GM23338 (cell line): Measurements from ENCODE around the gene SLC25A26. TPM values are rescaled to one million over a fixed set of nuclear protein-coding genes. Genes with fewer than 3 reads are reported as not detected.

ENCODE experiments used
- ATAC-seq: fragments of 200-7000 bp; cut with Tn5 transposase; 3 replicates; pipeline ENCODE4 v1.9.1; 2020
- DNase-seq: peaks from one replicate; pipeline ENCODE4 v3.0.0-alpha.2; 2015; ENCODE audit warnings: low spot score
- H2AFZ ChIP-seq: fragments of 200-600 bp; sonication (generic); 2 replicates; pipeline ENCODE4 v1.8.0; 2016; ENCODE audit warnings: antibody characterized with exemption, mild to moderate bottlenecking, moderate library complexity
- H3F3A ChIP-seq: fragments of 200-600 bp; sonication (generic); replicated peaks from 2 replicates; pipeline ENCODE4 v1.8.0; 2017; ENCODE audit warnings: antibody characterized with exemption, mixed run types, low read depth
- H3K27ac ChIP-seq: fragments of 200-600 bp; sonication (generic); 2 replicates; pipeline ENCODE4 v1.6.1; 2016; ENCODE audit warnings: low read depth
- H3K27me3 ChIP-seq: fragments of 200-600 bp; sonication (generic); 2 replicates; pipeline ENCODE4 v1.8.0; 2016; ENCODE audit warnings: mild to moderate bottlenecking, mixed run types, moderate library complexity; ENCODE audit not compliant: insufficient read depth
- H3K36me3 ChIP-seq: fragments of 200-600 bp; sonication (generic); 2 replicates; pipeline ENCODE4 v1.8.0; 2016; ENCODE audit warnings: mild to moderate bottlenecking; ENCODE audit not compliant: insufficient read depth
- H3K4me1 ChIP-seq: fragments of 200-600 bp; sonication (generic); 2 replicates; pipeline ENCODE4 v1.8.0; 2016; ENCODE audit warnings: mild to moderate bottlenecking, moderate library complexity; ENCODE audit not compliant: insufficient read depth
- H3K4me2 ChIP-seq: fragments of 200-600 bp; sonication (generic); 2 replicates; pipeline ENCODE4 v1.7.1; 2017; ENCODE audit warnings: mixed run types
- H3K4me3 ChIP-seq: fragments of 200-600 bp; sonication (generic); 2 replicates; pipeline ENCODE4 v1.6.1; 2016; ENCODE audit warnings: mixed run types
- H3K79me2 ChIP-seq: fragments of 200-600 bp; sonication (generic); replicated peaks from 2 replicates; pipeline ENCODE4 v1.8.0; 2017; ENCODE audit warnings: mild to moderate bottlenecking; ENCODE audit not compliant: insufficient read depth
- H3K9me2 ChIP-seq: fragments of 200-600 bp; sonication (generic); 2 replicates; pipeline ENCODE4 v1.8.0; 2017; ENCODE audit not compliant: insufficient read depth
- H4K20me1 ChIP-seq: fragments of 200-600 bp; sonication (generic); replicated peaks from 2 replicates; pipeline ENCODE4 v1.8.0; 2017; ENCODE audit warnings: mild to moderate bottlenecking; ENCODE audit not compliant: insufficient read depth
- H3K27ac Mint-ChIP-seq: 2 replicates; pipeline ENCODE4 v1.8.0; 2020; ENCODE audit warnings: inconsistent platforms, mild to moderate bottlenecking, moderate library complexity, mixed read lengths
- H3K27me3 Mint-ChIP-seq: 3 replicates; pipeline ENCODE4 v1.8.0; 2022; ENCODE audit warnings: low read depth, mild to moderate bottlenecking, moderate library complexity, mixed read lengths, inconsistent platforms; ENCODE audit not compliant: insufficient read depth, poor library complexity
- H3K36me3 Mint-ChIP-seq: 3 replicates; pipeline ENCODE4 v1.8.0; 2021; ENCODE audit warnings: low read depth, mild to moderate bottlenecking, inconsistent platforms, moderate library complexity, mixed read lengths
- H3K4me1 Mint-ChIP-seq: 3 replicates; pipeline ENCODE4 v1.8.0; 2020; ENCODE audit warnings: mild to moderate bottlenecking, inconsistent platforms, mixed read lengths
- H3K4me3 Mint-ChIP-seq: 3 replicates; pipeline ENCODE4 v1.8.0; 2021; ENCODE audit warnings: moderate library complexity, mild to moderate bottlenecking, inconsistent platforms, mixed read lengths
- H3K9me3 Mint-ChIP-seq: 3 replicates; pipeline ENCODE4 v1.8.0; 2020; ENCODE audit warnings: moderate library complexity, mild to moderate bottlenecking, inconsistent platforms, mixed read lengths
- CREB1 ChIP-seq: fragments of 250-450 bp; sonication (Bioruptor Pico); IDR thresholded peaks from 2 replicates; pipeline ENCODE4 v1.5.0; 2020; ENCODE audit warnings: low read depth, mild to moderate bottlenecking, moderate library complexity
- CTCF ChIP-seq, 2 experiments: fragments of 200-600 bp in 1 of 2; sonication (generic) in 1 of 2; conservative IDR thresholded peaks; 2 replicates each; pipeline versions ENCODE4 v1.5.1 to v1.6.1; 2016 to 2017; ENCODE audit warnings: antibody characterized with exemption in 2 of 2, low read depth in 2 of 2, mild to moderate bottlenecking in 2 of 2, moderate library complexity in 1 of 2
- EZH2 ChIP-seq: fragments of 200-600 bp; sonication (generic); IDR thresholded peaks from one replicate; pipeline ENCODE4 v1.8.0; 2017; ENCODE audit warnings: antibody characterized with exemption, mild to moderate bottlenecking, low read depth; ENCODE audit not compliant: unreplicated experiment
- EZH2phosphoT487 ChIP-seq: fragments of 200-600 bp; sonication (generic); IDR thresholded peaks from one replicate; pipeline ENCODE4 v1.8.1; 2018; ENCODE audit warnings: antibody characterized with exemption; ENCODE audit not compliant: unreplicated experiment
- JUNB ChIP-seq: IDR thresholded peaks from one replicate; pipeline ENCODE4 v1.6.1; 2016; ENCODE audit warnings: antibody characterized with exemption; ENCODE audit not compliant: unreplicated experiment
- POLR2AphosphoS5 ChIP-seq: IDR thresholded peaks from 2 replicates; pipeline ENCODE4 v1.6.1; 2016; ENCODE audit warnings: antibody characterized with exemption, low read depth
- REST ChIP-seq: IDR thresholded peaks from one replicate; pipeline ENCODE4 v1.6.1; 2018; ENCODE audit warnings: antibody characterized with exemption; ENCODE audit not compliant: unreplicated experiment
- ZNF331 ChIP-seq: fragments of 250-450 bp; sonication (Bioruptor Pico); IDR thresholded peaks from 2 replicates; pipeline ENCODE4 v1.5.0; 2020; ENCODE audit warnings: low read depth, mild to moderate bottlenecking, moderate library complexity
- ZNF462 ChIP-seq: fragments of 250-450 bp; sonication (Bioruptor Pico); IDR thresholded peaks from 2 replicates; pipeline ENCODE4 v1.5.0; 2020; ENCODE audit warnings: mild to moderate bottlenecking, moderate library complexity
- polyA plus RNA-seq: library from polyadenylated mRNA; unstranded; fragments of >200 nt; fragmentation: Nextera tagmentation; extraction: Ambion mirVana; gene quantifications from 2 replicates; pipeline ENCODE4 v1.2.1, GENCODE V29; 2016
- total RNA-seq: library from RNA; depleted of rRNA; stranded (reverse); fragments of >200 nt; shearing (Covaris generic); gene quantifications from 2 replicates; pipeline ENCODE4 v1.2.3, GENCODE V29; 2014

The SLC25A26 gene
- total and polyA plus RNA-seq, 2 experiments from 2014 or later, result 24.8 to 40.2 TPM

- no peak for TF ChIP-seq ZNF462 (CRISPR knock-in tag)
- TF ChIP-seq POLR2AphosphoS5, result no peak
These were observed 9.0 kb upstream of the SLC25A26 start (continued) for GRCh38 chr3:66211779-66212178.

GRCh38 chr3:66215106-66215505, 5.7 kb upstream of the SLC25A26 start:
- Histone ChIP-seq H3K79me2 (no peaks in the 10 kb centered on the region), H3K36me3 (no peaks in the 10 kb centered on the region), H4K20me1 (no peaks in the 10 kb centered on the region), H3F3A (no peaks in the 10 kb centered on the region), H2AFZ (no peak overlapping the region), H3K4me3 (no peak overlapping the region), H3K4me1 (no peaks in the 10 kb centered on the region), H3K27me3 (no peaks in the 10 kb centered on the region), H3K4me2 (no peak overlapping the region), H3K9me2 (0 out of 2 replicates have a peak, but pooled peaks cover 3% of the 10 kb centered on the region), H3K27ac (no peak overlapping the region)
- DNase-seq (no peak), ATAC-seq (no peak)
- Mint-ChIP-seq H3K4me1 (no peaks in the 10 kb centered on the region), H3K9me3 (peaks cover 3% of the 10 kb centered on the region; the same call in 1 of the 3 replicates), H3K27me3 (peaks cover under 1% of the 10 kb centered on the region), H3K36me3 (no peaks in the 10 kb centered on the region), H3K4me3 (no peak overlapping the region), H3K27ac (no peak overlapping the region)
- TF ChIP-seq EZH2 (no peak), ZNF331 (CRISPR knock-in tag) (no peak), CTCF (conservative IDR thresholded peaks at IDR 0.05; ENCODE audit: low read depth in 2 of 2) (no peak), REST (no peak), JUNB (no peak), EZH2phosphoT487 (no peak), CREB1 (no peak)
